SK-N-SH treated with all-trans-retinoic acid at 6 μM for 48 hours (cell line): ENCODE results near the gene NNMT.

ENCODE experiments used
- ATAC-seq: fragments of 200-7000 bp; cut with Tn5 transposase; 3 replicates; pipeline ENCODE4 v1.9.1; 2020; ENCODE audit warnings: mild to moderate bottlenecking, moderate library complexity
- ARNTL ChIP-seq: fragments of 450-650 bp; formaldehyde crosslinking; IDR thresholded peaks from 2 replicates; pipeline ENCODE4 v1.5.0; 2020; ENCODE audit warnings: low read depth, mild to moderate bottlenecking, moderate library complexity, borderline replicate concordance
- CSRNP3 ChIP-seq: fragments of 250-450 bp; sonication (Bioruptor Pico); IDR thresholded peaks from 2 replicates; pipeline ENCODE4 v1.5.1; 2021; ENCODE audit warnings: mild to moderate bottlenecking, moderate library complexity
- GLIS3 ChIP-seq: fragments of 250-450 bp; sonication (Bioruptor Pico); IDR thresholded peaks from 2 replicates; pipeline ENCODE4 v1.5.0; 2020; ENCODE audit warnings: mild to moderate bottlenecking, moderate library complexity
- ISL1 ChIP-seq: fragments of 250-450 bp; sonication (Bioruptor Pico); IDR thresholded peaks from 2 replicates; pipeline ENCODE4 v2.1.2; 2022; ENCODE audit warnings: mild to moderate bottlenecking, moderate library complexity
- OSR1 ChIP-seq: fragments of 250-450 bp; sonication (Bioruptor Pico); IDR thresholded peaks from 2 replicates; pipeline ENCODE4 v1.8.0; 2022; ENCODE audit warnings: moderate library complexity, mild to moderate bottlenecking, inconsistent platforms
- POU6F1 ChIP-seq: fragments of 250-450 bp; sonication (Bioruptor Pico); IDR thresholded peaks from 2 replicates; pipeline ENCODE4 v1.8.0; 2021; ENCODE audit warnings: low read depth, mild to moderate bottlenecking, moderate library complexity, borderline replicate concordance
- PPARA ChIP-seq: fragments of 250-450 bp; sonication (Bioruptor Pico); IDR thresholded peaks from 2 replicates; pipeline ENCODE4 v1.5.0; 2020; ENCODE audit warnings: mild to moderate bottlenecking, borderline replicate concordance
- RARB ChIP-seq: fragments of 250-450 bp; sonication (Bioruptor Pico); IDR thresholded peaks from 2 replicates; pipeline ENCODE4 v1.8.0; 2021; ENCODE audit warnings: mild to moderate bottlenecking, moderate library complexity
- SNAI2 ChIP-seq: fragments of 250-450 bp; sonication (Bioruptor Pico); IDR thresholded peaks from 2 replicates; pipeline ENCODE4 v1.5.0; 2020; ENCODE audit warnings: mild to moderate bottlenecking, moderate library complexity
- TCF4 ChIP-seq: fragments of 250-450 bp; sonication (Bioruptor Pico); IDR thresholded peaks from 2 replicates; pipeline ENCODE4 v1.8.0; 2021; ENCODE audit warnings: mild to moderate bottlenecking, moderate library complexity, borderline replicate concordance
- TOX ChIP-seq: fragments of 250-450 bp; sonication (Bioruptor Pico); IDR thresholded peaks from 2 replicates; pipeline ENCODE4 v1.8.0; 2021; ENCODE audit warnings: mild to moderate bottlenecking, moderate library complexity, borderline replicate concordance
- TSHZ2 ChIP-seq: fragments of 250-450 bp; sonication (Bioruptor Pico); IDR thresholded peaks from 2 replicates; pipeline ENCODE4 v1.5.0; 2020; ENCODE audit warnings: mild to moderate bottlenecking, moderate library complexity
- ZC3H10 ChIP-seq: fragments of 250-450 bp; sonication (Bioruptor Pico); IDR thresholded peaks from 2 replicates; pipeline ENCODE4 v1.5.1; 2021; ENCODE audit warnings: mild to moderate bottlenecking, moderate library complexity
- ZFP3 ChIP-seq: fragments of 250-450 bp; sonication (Bioruptor Pico); IDR thresholded peaks from 2 replicates; pipeline ENCODE4 v1.5.0; 2020; ENCODE audit warnings: mild to moderate bottlenecking, moderate library complexity
- ZFP30 ChIP-seq: fragments of 450-650 bp; formaldehyde crosslinking; IDR thresholded peaks from 2 replicates; pipeline ENCODE4 v1.5.0; 2022; ENCODE audit warnings: mild to moderate bottlenecking, moderate library complexity
- TF ChIP-seq, protein P1 (sequence below): fragments of 250-450 bp; sonication (Bioruptor Pico); IDR thresholded peaks from 2 replicates; pipeline ENCODE4 v1.5.1; 2020; ENCODE audit warnings: low read depth, mild to moderate bottlenecking, moderate library complexity

Gene NNMT

GRCh38 chr11:114319716-114320328 is 23.6 kb downstream of the NNMT start:
- no peak for ATAC-seq
- TF ChIP-seq ZFP30 (no peak), TSHZ2 (CRISPR knock-in tag) (no peak), TCF4 (no peak), GLIS3 (CRISPR knock-in tag) (no peak), ZC3H10 (CRISPR knock-in tag) (no peak), ISL1 (CRISPR knock-in tag) (no peak), ARNTL (CRISPR knock-in tag) (no peak), POU6F1 (CRISPR knock-in tag) (no peak), OSR1 (CRISPR knock-in tag) (no peak), CSRNP3 (CRISPR knock-in tag) (no peak), TOX (CRISPR knock-in tag) (no peak), RARB (CRISPR knock-in tag) (no peak)
- TF ChIP-seq, protein P1, sequence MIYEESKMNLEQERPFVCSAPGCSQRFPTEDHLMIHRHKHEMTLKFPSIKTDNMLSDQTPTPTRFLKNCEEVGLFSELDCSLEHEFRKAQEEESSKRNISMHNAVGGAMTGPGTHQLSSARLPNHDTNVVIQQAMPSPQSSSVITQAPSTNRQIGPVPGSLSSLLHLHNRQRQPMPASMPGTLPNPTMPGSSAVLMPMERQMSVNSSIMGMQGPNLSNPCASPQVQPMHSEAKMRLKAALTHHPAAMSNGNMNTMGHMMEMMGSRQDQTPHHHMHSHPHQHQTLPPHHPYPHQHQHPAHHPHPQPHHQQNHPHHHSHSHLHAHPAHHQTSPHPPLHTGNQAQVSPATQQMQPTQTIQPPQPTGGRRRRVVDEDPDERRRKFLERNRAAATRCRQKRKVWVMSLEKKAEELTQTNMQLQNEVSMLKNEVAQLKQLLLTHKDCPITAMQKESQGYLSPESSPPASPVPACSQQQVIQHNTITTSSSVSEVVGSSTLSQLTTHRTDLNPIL (CRISPR knock-in tag), result no peak

- TF ChIP-seq OSR1 (CRISPR knock-in tag) (no peak), POU6F1 (CRISPR knock-in tag) (no peak), CSRNP3 (CRISPR knock-in tag) (no peak), ZFP30 (no peak)
- TF ChIP-seq, all 23 proteins: peak for 0
- peak; percentile 69; the same call in 2 of the 3 replicates for ATAC-seq
These were observed 25.5 kb downstream of the NNMT start for GRCh38 chr11:114321621-114322257.

DNA sequence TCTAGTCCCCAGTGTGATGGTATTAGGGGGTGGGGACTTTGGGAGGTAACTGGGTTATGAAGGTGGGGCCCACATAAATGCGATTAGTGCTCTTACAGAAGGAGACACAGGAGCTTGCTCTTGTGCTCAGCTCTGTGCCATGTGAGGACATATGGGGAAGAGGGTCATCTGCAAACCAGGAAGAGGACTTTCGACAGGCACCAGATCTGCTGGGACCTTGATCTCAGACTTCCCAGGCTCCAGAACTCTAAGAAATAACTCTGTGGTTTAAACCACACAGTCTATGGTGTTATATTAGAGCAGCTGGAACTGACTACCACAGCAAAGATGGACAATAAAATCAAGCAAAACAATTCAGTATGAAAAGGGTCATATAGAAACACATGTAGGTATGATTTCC is 26.7 kb downstream of the NNMT start:
- TF ChIP-seq TCF4 (no peak), ARNTL (CRISPR knock-in tag) (no peak), TOX (CRISPR knock-in tag) (no peak), SNAI2 (CRISPR knock-in tag) (no peak), ZFP3 (no peak), PPARA (CRISPR knock-in tag) (no peak), OSR1 (CRISPR knock-in tag) (no peak)
- no peak for ATAC-seq
